ENCODE data around the gene UCHL1.

The UCHL1 gene

GRCh38 chr4:41315862-41316261 is 59.1 kb downstream of the UCHL1 start:
- Histone ChIP-seq H3K4me3 (ENCODE audit: low read length) (no peak overlapping the region), H3K9me3 (ENCODE audit: control insufficient read depth, insufficient read depth, low read length) (no peaks in the 10 kb centered on the region; the same call in 1 of the 2 replicates), H3K4me1 (ENCODE audit: control insufficient read depth, low read length) (no peaks in the 10 kb centered on the region), H4K20me1 (ENCODE audit: control insufficient read depth, insufficient read depth, low read depth, low read length) (no peaks in the 10 kb centered on the region), H3K79me2 (ENCODE audit: control insufficient read depth, low read length) (no peaks in the 10 kb centered on the region), H3K9me2 (replicated peaks; ENCODE audit: control insufficient read depth, low read length) (no peaks in the 10 kb centered on the region), H3K36me3 (ENCODE audit: control insufficient read depth, low read length) (no peaks in the 10 kb centered on the region), H3K4me2 (ENCODE audit: low read length) (no peak overlapping the region), H3F3A (ENCODE audit: control insufficient read depth, insufficient read depth) (no peaks in the 10 kb centered on the region), H3K27ac (ENCODE audit: low read depth, low read length) (no peak overlapping the region), H3K27me3 (ENCODE audit: control insufficient read depth, low read length) (peaks cover 6% of the 10 kb centered on the region; the same call in 1 of the 2 replicates)
- TF ChIP-seq CTCF (IDR thresholded peaks at IDR 0.05; ENCODE audit: low read depth, low read length, poor library complexity, severe bottlenecking) (no peak), EZH2phosphoT487 (IDR thresholded peaks at IDR 0.05; ENCODE audit: borderline replicate concordance, low read length) (no peak)
